ENCODE results near the gene PRKN. TPM values are rescaled to one million over a fixed set of nuclear protein-coding genes. Genes with fewer than 3 reads are reported as not detected.

The PRKN gene
- total and polyA plus RNA-seq, 4 experiments from 2014 or later = 0.50 to 5.3 (median 2.9) TPM

DNA sequence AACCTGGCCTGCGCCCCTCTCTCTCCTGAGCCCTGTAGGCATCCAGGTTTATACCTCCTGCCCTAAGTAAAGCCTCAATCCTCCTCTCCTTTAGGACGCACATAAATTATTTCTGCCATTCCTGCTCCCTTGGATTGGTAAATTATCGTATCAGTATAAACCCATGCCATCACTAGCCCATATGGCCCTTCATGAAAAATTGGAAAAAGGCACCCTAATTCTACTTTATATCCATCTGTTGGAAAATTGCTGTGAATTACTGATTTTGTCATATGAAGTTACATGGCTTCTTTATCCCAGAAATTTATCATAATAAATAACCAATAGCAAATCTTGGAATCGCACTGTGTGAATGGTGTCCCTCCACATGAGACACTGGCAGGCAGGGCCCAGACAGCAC lies 395.2 kb downstream of the PRKN start:
- peaks cover 2 to 22% (median 5%) of the 10 kb centered on the region in 8 donors for H3K9me3 Mint-ChIP-seq
- intact Hi-C loops (cut with micrococcal nuclease) = no loop called here
- H3K27me3 ChIP-seq (ENCODE audit: insufficient read depth, low read length) = no peaks in the 10 kb centered on the region
- no peaks in the 10 kb centered on the region for H3K4me1 ChIP-seq (ENCODE audit: insufficient read depth, low read length)
- ChIA-PET CTCF (ENCODE audit: partially characterized antibody) (no interaction called here), POLR2A (ENCODE audit: partially characterized antibody) (no interaction called here)
- H3K9me3 ChIP-seq (ENCODE audit: control insufficient read depth in 1 of 2, low read length in 2 of 2) = no peaks in the 10 kb centered on the region
- no peak overlapping the region for H3K4me3 ChIP-seq (ENCODE audit: low read length in 2 of 2)
- DNase-seq = no peak
- H3K4me3 Mint-ChIP-seq = no peak overlapping the region
- H3K36me3 Mint-ChIP-seq = peaks cover 2 to 4% of the 10 kb centered on the region in 2 donors
- no peaks in the 10 kb centered on the region for H3K27me3 Mint-ChIP-seq
- H3K36me3 ChIP-seq (ENCODE audit: insufficient read depth, low read length) = no peaks in the 10 kb centered on the region
- H3K27ac ChIP-seq (ENCODE audit: low read depth, low read length) = no peak overlapping the region
- no peak overlapping the region for H3K27ac Mint-ChIP-seq
- H3K4me1 Mint-ChIP-seq = no peaks in the 10 kb centered on the region

DNA sequence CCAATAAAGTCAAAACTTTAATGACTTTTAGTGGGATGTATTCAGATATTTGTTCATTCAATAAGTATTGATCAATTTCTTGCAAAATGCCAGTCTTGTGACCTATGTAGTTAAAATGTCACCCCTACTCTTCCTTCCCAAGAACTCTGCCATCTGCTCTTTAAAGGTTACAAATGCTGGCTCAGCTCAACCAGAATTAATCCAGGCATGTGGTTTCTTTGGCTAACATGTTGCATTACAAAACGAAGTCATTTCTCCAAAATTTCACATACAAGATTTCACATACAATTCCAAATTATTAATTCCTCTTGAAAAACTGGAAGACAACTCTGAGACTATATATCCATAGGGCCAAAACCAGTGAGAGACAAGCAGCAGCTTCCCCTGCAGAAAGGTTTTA lies 395.7 kb downstream of the PRKN start:
- no peaks in the 10 kb centered on the region for H3K4me1 Mint-ChIP-seq

DNA sequence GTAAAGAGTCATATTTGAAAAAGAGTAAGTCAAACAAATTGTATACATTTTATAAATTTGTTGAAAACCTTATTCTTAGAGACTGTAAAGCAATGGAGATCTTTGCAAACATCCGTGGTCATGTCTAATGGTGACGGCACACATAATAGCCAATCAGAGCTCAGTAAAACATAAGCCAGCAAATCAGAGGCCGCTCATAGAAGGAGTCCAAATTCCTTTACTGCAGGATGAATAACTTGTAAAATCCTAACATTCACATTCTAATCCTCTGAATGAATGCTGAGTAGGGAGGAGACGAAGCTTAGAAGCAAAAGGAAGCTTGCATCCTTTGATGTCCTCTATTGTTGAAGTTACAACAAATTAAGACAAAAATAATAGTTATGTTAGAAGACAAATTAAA lies 401.7 kb downstream of the PRKN start:
- H3K4me3 Mint-ChIP-seq = no peak overlapping the region
- POLR2A ChIA-PET (ENCODE audit: partially characterized antibody) = no interaction called here
- DNase-seq = no peak
- peaks cover 0 to 26% (median 9%) of the 10 kb centered on the region in 8 donors for H3K9me3 Mint-ChIP-seq
- H3K36me3 Mint-ChIP-seq = peaks cover 0 to 1% of the 10 kb centered on the region in 2 donors
- H3K4me1 Mint-ChIP-seq = no peaks in the 10 kb centered on the region
- H3K27ac Mint-ChIP-seq = no peak overlapping the region
- Histone ChIP-seq H3K9me3 (ENCODE audit: control insufficient read depth in 1 of 2, low read length in 2 of 2) (no peaks in the 10 kb centered on the region), H3K4me3 (ENCODE audit: low read length in 2 of 2) (no peak overlapping the region), H3K27me3 (ENCODE audit: insufficient read depth, low read length) (no peaks in the 10 kb centered on the region), H3K4me1 (ENCODE audit: insufficient read depth, low read length) (no peaks in the 10 kb centered on the region), H3K27ac (ENCODE audit: low read depth, low read length) (no peak overlapping the region), H3K36me3 (ENCODE audit: insufficient read depth, low read length) (no peaks in the 10 kb centered on the region)
- intact Hi-C loops (cut with micrococcal nuclease) = no loop called here
- CTCF ChIA-PET (ENCODE audit: partially characterized antibody) = no interaction called here
- no peaks in the 10 kb centered on the region for H3K27me3 Mint-ChIP-seq

More for the DNA sequence above, 395.7 kb downstream of the PRKN start:
- CTCF ChIA-PET (ENCODE audit: partially characterized antibody) = no interaction called here
- Histone ChIP-seq H3K4me1 (ENCODE audit: insufficient read depth, low read length) (no peaks in the 10 kb centered on the region), H3K4me3 (ENCODE audit: low read length in 2 of 2) (no peak overlapping the region), H3K9me3 (ENCODE audit: control insufficient read depth in 1 of 2, low read length in 2 of 2) (no peaks in the 10 kb centered on the region), H3K36me3 (ENCODE audit: insufficient read depth, low read length) (no peaks in the 10 kb centered on the region), H3K27ac (ENCODE audit: low read depth, low read length) (no peak overlapping the region), H3K27me3 (ENCODE audit: insufficient read depth, low read length) (no peaks in the 10 kb centered on the region)
- H3K4me3 Mint-ChIP-seq = no peak overlapping the region
- H3K27me3 Mint-ChIP-seq = no peaks in the 10 kb centered on the region
- intact Hi-C loops (cut with micrococcal nuclease) = no loop called here
- H3K27ac Mint-ChIP-seq = no peak overlapping the region
- DNase-seq = no peak
- peaks cover 2 to 20% (median 4%) of the 10 kb centered on the region in 8 donors for H3K9me3 Mint-ChIP-seq
- peaks cover 2 to 4% of the 10 kb centered on the region in 2 donors for H3K36me3 Mint-ChIP-seq
- POLR2A ChIA-PET (ENCODE audit: partially characterized antibody) = no interaction called here

DNA sequence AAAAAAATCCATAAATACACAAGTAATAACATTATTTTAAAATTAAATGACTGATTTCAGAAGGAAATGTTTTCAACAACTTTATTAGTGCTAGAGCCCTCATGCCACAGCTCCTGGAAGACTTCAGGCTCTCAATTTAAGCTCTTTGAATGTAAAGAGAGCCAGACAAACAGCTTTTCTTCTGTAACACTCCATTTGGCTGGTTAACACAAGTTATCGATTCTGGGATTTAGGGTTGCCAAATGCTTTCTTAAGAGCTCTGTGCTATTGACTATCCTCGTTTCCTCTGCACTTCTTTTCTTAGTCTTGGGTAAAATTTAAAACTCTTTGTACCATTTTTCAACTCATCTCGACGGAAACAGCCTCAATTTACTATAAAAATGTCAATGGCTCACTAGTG lies 402.5 kb downstream of the PRKN start:
- peaks cover 0 to 29% (median 10%) of the 10 kb centered on the region in 8 donors for H3K9me3 Mint-ChIP-seq
- peaks cover 0 to 1% of the 10 kb centered on the region in 2 donors for H3K36me3 Mint-ChIP-seq
- no peak overlapping the region for H3K4me3 Mint-ChIP-seq
- Histone ChIP-seq H3K4me1 (ENCODE audit: insufficient read depth, low read length) (no peaks in the 10 kb centered on the region), H3K9me3 (ENCODE audit: control insufficient read depth in 1 of 2, low read length in 2 of 2) (no peaks in the 10 kb centered on the region), H3K27me3 (ENCODE audit: insufficient read depth, low read length) (no peaks in the 10 kb centered on the region), H3K4me3 (ENCODE audit: low read length in 2 of 2) (no peak overlapping the region), H3K36me3 (ENCODE audit: insufficient read depth, low read length) (no peaks in the 10 kb centered on the region), H3K27ac (ENCODE audit: low read depth, low read length) (no peak overlapping the region)
- no peaks in the 10 kb centered on the region for H3K27me3 Mint-ChIP-seq
- intact Hi-C loops (cut with micrococcal nuclease) = no loop called here
- H3K27ac Mint-ChIP-seq = no peak overlapping the region
- POLR2A ChIA-PET (ENCODE audit: partially characterized antibody) = no interaction called here
- CTCF ChIA-PET (ENCODE audit: partially characterized antibody) = interaction anchor here (0.6 kb wide), 1 partner anchor 52 kb away, joined by 3 read pairs; no protein-coding TSS in a partner anchor
- DNase-seq = no peak
- no peaks in the 10 kb centered on the region for H3K4me1 Mint-ChIP-seq

DNA sequence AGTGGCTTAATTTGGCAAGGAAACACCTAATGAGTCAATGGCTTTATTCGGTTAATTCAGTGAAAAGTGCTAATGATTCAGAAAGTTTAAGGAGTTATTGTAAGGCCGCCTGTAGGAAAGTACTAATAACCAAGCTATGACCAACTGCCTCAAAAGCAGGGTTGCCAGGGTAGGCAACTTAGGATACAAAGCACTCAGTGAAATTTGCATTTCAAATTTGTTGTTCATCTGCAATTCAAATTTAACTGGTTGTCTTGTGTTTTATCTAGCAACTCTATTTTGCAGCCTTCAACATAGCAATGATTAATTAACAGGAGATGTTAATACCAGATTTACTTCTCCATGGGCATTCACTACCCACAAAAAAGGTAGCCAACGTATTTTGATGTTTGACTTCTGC lies 412.3 kb downstream of the PRKN start:
- intact Hi-C loops (cut with micrococcal nuclease) = no loop called here
- Mint-ChIP-seq H3K36me3 (peaks cover 0 to 4% of the 10 kb centered on the region in 2 donors), H3K27me3 (no peaks in the 10 kb centered on the region), H3K27ac (no peak overlapping the region), H3K4me3 (no peak overlapping the region), H3K9me3 (peaks cover 0 to 15% (median 7%) of the 10 kb centered on the region in 8 donors), H3K4me1 (no peaks in the 10 kb centered on the region)
- Histone ChIP-seq H3K27ac (ENCODE audit: low read depth, low read length) (no peak overlapping the region), H3K4me1 (ENCODE audit: insufficient read depth, low read length) (no peaks in the 10 kb centered on the region), H3K4me3 (ENCODE audit: low read length in 2 of 2) (no peak overlapping the region), H3K9me3 (ENCODE audit: control insufficient read depth in 1 of 2, low read length in 2 of 2) (no peaks in the 10 kb centered on the region), H3K27me3 (ENCODE audit: insufficient read depth, low read length) (no peaks in the 10 kb centered on the region), H3K36me3 (ENCODE audit: insufficient read depth, low read length) (no peaks in the 10 kb centered on the region)
- POLR2A ChIA-PET (ENCODE audit: partially characterized antibody) = no interaction called here
- DNase-seq = no peak
- CTCF ChIA-PET (ENCODE audit: partially characterized antibody) = no interaction called here

- no peaks in the 10 kb centered on the region for H3K4me1 ChIP-seq (ENCODE audit: insufficient read depth, low read length)
Measured at GRCh38 chr6:162313922-162314660, 413.5 kb downstream of the PRKN start.

DNA sequence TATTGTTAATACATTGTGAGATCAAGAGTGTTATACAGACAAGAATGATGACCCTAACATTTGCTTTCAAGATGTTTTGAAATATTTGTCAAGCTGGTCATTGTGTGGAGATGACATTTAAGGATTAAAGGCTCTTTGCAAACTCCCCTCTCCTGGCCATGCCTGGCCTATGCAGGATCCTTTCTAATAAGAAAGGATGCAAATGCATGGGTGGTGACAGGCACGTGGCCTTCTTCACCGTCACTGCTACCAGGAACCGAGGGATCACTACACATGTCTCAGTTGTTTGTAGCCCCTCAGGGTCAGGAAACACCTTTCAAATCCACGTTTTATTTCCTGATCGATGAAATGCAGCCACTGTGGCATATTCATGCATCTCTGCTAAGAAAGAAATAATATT lies 419.7 kb downstream of the PRKN start:
- Mint-ChIP-seq H3K4me1 (no peaks in the 10 kb centered on the region), H3K4me3 (no peak overlapping the region), H3K36me3 (no peaks in the 10 kb centered on the region), H3K9me3 (peaks cover 0 to 3% (median 0%) of the 10 kb centered on the region in 8 donors), H3K27ac (no peak overlapping the region), H3K27me3 (no peaks in the 10 kb centered on the region)
- intact Hi-C loops (cut with micrococcal nuclease) = no loop called here
- no peak overlapping the region for H3K4me3 ChIP-seq (ENCODE audit: low read length in 2 of 2)
- H3K27me3 ChIP-seq (ENCODE audit: insufficient read depth, low read length) = no peaks in the 10 kb centered on the region
- POLR2A ChIA-PET (ENCODE audit: partially characterized antibody) = no interaction called here
- CTCF ChIA-PET (ENCODE audit: partially characterized antibody) = no interaction called here
- no peaks in the 10 kb centered on the region for H3K36me3 ChIP-seq (ENCODE audit: insufficient read depth, low read length)
- no peak overlapping the region for H3K27ac ChIP-seq (ENCODE audit: low read depth, low read length)
- H3K9me3 ChIP-seq (ENCODE audit: control insufficient read depth in 1 of 2, low read length in 2 of 2) = peaks cover 0 to 3% of the 10 kb centered on the region in 2 donors
- H3K4me1 ChIP-seq (ENCODE audit: insufficient read depth, low read length) = no peaks in the 10 kb centered on the region
- no peak for DNase-seq

More at GRCh38 chr6:162313922-162314660, 413.5 kb downstream of the PRKN start:
- Histone ChIP-seq H3K27me3 (ENCODE audit: insufficient read depth, low read length) (no peaks in the 10 kb centered on the region), H3K27ac (ENCODE audit: low read depth, low read length) (no peak overlapping the region), H3K4me3 (ENCODE audit: low read length in 2 of 2) (no peak overlapping the region), H3K9me3 (ENCODE audit: control insufficient read depth in 1 of 2, low read length in 2 of 2) (no peaks in the 10 kb centered on the region), H3K36me3 (ENCODE audit: insufficient read depth, low read length) (no peaks in the 10 kb centered on the region)
- Mint-ChIP-seq H3K27ac (no peak overlapping the region), H3K4me1 (no peaks in the 10 kb centered on the region), H3K9me3 (peaks cover 2 to 14% (median 6%) of the 10 kb centered on the region in 8 donors), H3K27me3 (no peaks in the 10 kb centered on the region), H3K36me3 (peaks cover 0 to 4% of the 10 kb centered on the region in 2 donors), H3K4me3 (no peak overlapping the region)
- ChIA-PET CTCF (ENCODE audit: partially characterized antibody) (no interaction called here), POLR2A (ENCODE audit: partially characterized antibody) (no interaction called here)
- intact Hi-C loops (cut with micrococcal nuclease) = no loop called here
- DNase-seq = no peak
